CD4-positive, alpha-beta T cell treated with Interleukin-2 at 100 ng/mL for 4 hours (primary cell): Measurements from ENCODE around the gene NDUFA8.

Experiments used
- DNase-seq: peaks from one replicate; pipeline ENCODE4 v3.0.0-alpha.2; 2020; ENCODE audit warnings: low spot score

NDUFA8 gene

DNA sequence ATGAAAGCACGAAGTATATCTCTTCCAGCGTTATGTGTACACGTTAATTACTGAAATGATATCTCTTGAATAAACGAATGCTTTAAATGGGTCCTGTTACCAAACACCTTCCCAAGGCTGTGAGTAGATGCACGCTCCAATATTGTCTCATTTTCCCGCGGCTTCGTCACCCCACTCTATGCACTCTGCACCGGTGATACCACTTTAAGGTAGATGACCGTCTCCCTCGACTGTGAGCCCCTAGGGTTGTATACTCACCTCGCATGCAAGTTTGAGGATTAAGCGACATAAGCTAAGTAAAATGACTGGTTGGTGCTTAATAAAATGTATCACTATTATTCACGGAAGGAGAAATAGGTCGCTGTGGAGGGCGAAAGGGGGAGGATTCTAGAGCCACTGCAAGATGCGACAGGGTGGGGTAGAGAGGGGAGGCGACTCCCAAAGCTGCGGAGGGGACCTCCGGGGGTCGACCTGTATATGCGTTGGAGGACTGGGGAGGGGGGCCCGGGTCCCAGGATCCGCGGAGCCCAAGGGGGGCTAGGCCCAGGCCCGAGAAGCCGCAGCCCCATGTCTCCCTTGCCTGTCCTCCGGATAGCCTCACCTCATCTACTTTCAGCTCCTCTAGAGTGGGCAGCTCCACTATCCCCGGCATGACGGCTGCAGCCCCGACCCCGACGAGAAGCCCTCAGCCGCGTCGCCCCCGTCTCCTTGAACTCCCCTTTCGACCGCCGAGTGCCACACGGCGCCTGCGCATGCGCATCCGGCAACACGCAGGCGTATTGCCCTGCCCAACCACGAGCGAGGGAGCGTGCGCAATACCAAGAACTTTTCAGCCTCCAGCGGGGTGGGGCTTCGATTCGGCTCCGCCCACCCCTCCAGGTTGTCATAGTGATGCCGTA is at the start of gene NDUFA8, which contains the start of gene MORN5:
TSS of gene NDUFA8 (minus strand) at position 754 of the 899 bp plus-strand sequence. CDS start at position 652, 102 bp downstream.
TSS of gene MORN5 (plus strand) at position 883 of the 899 bp plus-strand sequence. CDS start 65 bp downstream, outside the sequence.
- peak; percentile 96 for DNase-seq

- no peak for DNase-seq
Measured at GRCh38 chr9:122207096-122207495, 47.5 kb upstream of the NDUFA8 start.

- no peak for DNase-seq
Measured at GRCh38 chr9:122206118-122207046, 46.8 kb upstream of the NDUFA8 start.

DNA sequence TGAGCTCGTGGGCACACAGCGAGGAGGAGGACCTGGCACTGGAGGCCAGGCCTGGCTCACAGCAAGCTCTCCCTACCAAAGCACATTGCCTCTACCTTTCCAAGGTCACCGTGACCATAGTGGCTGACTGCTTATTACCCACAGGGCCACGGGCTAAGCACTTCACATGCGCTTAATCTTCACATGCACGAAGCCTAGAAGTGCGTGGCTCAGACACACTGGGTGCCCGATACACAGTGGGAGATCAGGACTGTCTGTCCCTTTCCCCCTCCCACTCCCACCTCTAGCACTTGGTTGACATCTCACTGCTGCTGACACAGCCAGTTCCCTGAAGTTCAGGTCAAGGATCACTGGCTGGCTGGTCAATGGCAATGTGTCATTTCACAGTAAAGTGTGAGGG is 45.6 kb upstream of the NDUFA8 start:
- no peak for DNase-seq

GRCh38 chr9:122204491-122204890 is 44.9 kb upstream of the NDUFA8 start:
- no peak for DNase-seq

DNA sequence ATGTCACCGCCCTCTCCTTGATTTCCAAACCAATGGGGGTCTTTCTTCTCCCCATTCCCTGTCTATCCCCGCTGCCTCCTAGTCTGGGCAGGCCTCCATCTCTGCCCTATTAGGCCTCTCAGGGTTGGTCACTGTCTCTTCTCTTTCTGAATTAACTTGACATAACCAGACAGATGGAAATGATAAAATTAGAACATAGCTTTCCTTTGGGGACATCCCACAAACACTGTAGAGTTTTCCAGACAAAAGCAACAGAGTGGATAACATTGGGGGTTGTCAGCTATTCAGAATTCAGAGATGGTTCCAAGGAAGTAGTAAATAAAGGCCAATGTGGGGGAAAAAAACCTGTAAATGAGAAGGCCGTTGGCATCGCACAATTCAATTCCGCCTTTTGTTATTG is 44.5 kb upstream of the NDUFA8 start:
- DNase-seq: no peak

- DNase-seq: no peak
Measured at GRCh38 chr9:122202111-122202510, 42.5 kb upstream of the NDUFA8 start.

- DNase-seq: no peak
Measured at GRCh38 chr9:122201641-122202040, 42.1 kb upstream of the NDUFA8 start.

DNA sequence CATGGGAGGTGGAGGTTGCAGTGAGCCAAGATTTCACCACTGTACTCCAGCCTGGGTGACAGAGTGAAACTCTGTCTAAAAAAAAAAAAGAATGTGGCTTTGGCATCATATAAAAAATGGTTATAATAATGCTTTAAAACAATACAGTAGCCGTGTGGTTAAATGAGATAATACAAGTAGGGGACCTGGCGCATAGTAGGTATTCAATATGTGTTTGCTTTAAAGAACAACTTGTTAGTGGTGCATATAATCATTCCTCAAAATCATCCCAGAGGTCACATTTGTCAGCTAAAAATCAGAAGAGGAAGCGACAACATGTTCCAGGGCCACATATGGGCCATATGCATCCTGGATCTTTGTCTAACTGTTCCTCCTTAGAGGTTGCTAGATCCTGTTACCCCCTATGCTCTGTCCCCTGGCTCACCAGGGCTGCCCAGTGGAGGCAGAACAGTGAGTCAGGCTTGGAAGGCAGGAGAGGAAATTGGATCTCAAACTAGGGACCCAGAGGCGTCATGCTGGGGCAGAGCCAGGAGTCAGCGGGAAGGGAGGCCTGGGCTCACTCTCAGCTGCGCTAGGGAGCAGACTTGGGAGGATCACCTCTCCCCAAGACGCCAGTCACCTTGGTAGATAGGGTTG is 41.5 kb upstream of the NDUFA8 start:
- DNase-seq: no peak

- DNase-seq: no peak
Measured at GRCh38 chr9:122197882-122198281, 38.3 kb upstream of the NDUFA8 start.

- no peak for DNase-seq
Measured at GRCh38 chr9:122197426-122197825, 37.8 kb upstream of the NDUFA8 start.

- DNase-seq: no peak
Measured at GRCh38 chr9:122195875-122196274, 36.3 kb upstream of the NDUFA8 start.

GRCh38 chr9:122193651-122194050 is 34.1 kb upstream of the NDUFA8 start:
- no peak for DNase-seq

- DNase-seq: no peak
Measured at GRCh38 chr9:122192914-122193525, 33.4 kb upstream of the NDUFA8 start.

DNA sequence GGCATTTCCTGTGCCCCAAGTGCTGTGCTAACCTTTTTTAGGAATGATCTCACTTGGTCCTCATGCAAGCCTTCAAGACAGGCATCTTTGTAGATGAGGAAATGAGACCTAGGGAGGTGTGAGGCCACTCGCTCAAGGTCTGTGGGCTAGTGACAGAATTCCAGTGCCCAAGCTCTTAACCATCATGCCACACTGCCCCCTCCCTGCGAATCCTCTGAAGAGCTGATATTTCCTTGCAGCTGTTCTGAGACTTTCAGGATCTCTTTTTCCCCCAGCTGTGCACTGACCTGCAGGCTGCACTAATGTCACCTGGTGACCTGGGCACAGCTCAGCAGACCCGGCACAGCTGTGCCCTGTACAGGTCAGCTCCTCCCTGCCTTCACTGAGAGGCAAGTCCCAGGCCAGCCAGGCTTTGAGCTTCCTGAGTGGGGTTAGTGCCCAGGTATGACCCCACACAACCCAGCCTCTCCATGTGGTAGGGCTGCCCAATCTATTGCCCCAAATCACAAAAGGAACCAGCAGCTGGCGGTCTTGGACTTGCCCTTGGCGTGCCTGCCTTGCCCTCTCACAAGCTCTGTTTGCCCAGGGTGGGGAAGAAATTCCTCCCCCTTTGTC is 32.8 kb upstream of the NDUFA8 start:
- DNase-seq: no peak

DNA sequence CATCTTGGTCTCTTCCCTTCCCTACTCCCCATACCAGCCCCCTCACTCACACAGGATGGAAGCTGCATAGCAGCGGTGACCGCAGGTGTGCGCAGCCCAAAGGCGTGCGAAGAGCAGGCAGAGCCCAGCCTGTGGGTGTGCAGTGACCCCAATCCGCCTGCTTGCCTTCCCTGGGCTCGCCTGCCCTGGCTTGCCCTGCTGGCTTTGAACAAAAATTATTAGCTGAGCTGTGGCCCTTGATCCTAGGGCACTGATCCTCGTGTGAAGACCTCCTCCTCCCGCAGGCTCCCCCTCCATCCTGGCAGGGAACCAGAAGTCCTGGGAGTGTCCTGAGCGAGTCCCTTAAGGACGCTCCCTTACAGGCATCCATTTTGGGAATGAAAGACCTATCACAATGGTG is 32.0 kb upstream of the NDUFA8 start:
- no peak for DNase-seq

- DNase-seq: no peak
Measured at GRCh38 chr9:122190597-122191381, 31.2 kb upstream of the NDUFA8 start.

DNA sequence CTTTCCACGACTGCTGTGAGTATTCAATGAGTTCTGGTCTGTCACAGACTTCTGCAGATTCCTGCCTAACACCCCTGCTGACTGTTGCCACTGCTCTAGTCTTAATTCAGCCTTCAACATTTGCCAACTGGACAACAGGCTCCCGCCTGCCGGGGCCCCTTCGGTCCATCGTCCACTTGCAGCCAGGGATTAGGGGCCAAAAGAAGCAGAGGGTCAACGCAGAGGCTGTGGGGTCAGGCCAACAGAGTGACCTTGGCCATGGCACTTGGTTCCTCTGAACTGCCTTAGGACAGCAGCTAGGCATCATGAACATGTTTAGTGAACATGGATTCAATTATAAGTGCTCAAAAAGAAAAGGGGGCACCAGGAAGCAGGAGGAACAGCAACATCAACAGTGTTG is 28.8 kb upstream of the NDUFA8 start:
- no peak for DNase-seq

GRCh38 chr9:122186777-122187470 is 27.3 kb upstream of the NDUFA8 start:
- no peak for DNase-seq

- DNase-seq: no peak
Measured at GRCh38 chr9:122186301-122186700, 26.7 kb upstream of the NDUFA8 start.
